ENCODE data around the gene MDN1.

DNA sequence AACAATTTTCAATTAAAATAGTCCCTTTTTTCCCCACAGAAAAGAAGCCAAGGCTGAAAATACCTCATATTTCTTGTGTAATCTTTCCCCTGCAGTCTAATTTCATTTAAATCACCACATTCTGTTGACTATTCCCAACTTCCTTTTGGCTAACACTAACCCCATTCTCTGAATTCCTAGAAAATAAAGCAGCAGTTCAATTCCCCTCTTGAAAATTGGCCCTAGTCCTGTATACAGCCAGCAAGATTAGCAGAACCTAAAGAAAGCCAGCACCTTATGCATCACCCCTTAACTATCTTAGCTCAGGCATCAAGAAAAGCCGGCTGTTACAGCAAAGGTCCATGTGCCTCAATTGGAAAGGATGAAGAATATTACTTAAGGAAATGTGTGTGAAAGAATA, 69.7 kb downstream of the MDN1 start:
- TF ChIP-seq EZH2 (IDR thresholded peaks at IDR 0.05; ENCODE audit: low read length, unreplicated experiment) (no peak), EZH2phosphoT487 (IDR thresholded peaks at IDR 0.05; ENCODE audit: borderline replicate concordance, low read length) (no peak)
- TF ChIP-seq, protein P1, sequence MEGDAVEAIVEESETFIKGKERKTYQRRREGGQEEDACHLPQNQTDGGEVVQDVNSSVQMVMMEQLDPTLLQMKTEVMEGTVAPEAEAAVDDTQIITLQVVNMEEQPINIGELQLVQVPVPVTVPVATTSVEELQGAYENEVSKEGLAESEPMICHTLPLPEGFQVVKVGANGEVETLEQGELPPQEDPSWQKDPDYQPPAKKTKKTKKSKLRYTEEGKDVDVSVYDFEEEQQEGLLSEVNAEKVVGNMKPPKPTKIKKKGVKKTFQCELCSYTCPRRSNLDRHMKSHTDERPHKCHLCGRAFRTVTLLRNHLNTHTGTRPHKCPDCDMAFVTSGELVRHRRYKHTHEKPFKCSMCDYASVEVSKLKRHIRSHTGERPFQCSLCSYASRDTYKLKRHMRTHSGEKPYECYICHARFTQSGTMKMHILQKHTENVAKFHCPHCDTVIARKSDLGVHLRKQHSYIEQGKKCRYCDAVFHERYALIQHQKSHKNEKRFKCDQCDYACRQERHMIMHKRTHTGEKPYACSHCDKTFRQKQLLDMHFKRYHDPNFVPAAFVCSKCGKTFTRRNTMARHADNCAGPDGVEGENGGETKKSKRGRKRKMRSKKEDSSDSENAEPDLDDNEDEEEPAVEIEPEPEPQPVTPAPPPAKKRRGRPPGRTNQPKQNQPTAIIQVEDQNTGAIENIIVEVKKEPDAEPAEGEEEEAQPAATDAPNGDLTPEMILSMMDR (conservative IDR thresholded peaks at IDR 0.05; ENCODE audit: low read depth, low read length) = no peak
